ENCODE measurements around the gene SLC35D2. TPM values are rescaled to one million over a fixed set of nuclear protein-coding genes. Genes with fewer than 3 reads are reported as not detected.

Gene SLC35D2
- 10 to 100 TPM; 28.1 to 30.8 (median 30.2) TPM for polyA plus RNA-seq (ENCODE audit: insufficient read depth in 1 of 5, insufficient read length in 5 of 5, low replicate concordance in 1 of 5)
- long read RNA-seq, donor 1, transcript SLC35D2-201 (12 exons, 1,626 nt) = major isoform, 5 of 5 reads
- long read RNA-seq, donor 1, partial matches to known transcripts = 0 of 5 reads
- long read RNA-seq, donor 1, other reads (novel, unspliced or antisense) = 0 of 5 reads
- long read RNA-seq, donor 2, partial matches to known transcripts = 27 of 31 reads
- long read RNA-seq, donor 2, other reads (novel, unspliced or antisense) = 0 of 31 reads
- long read RNA-seq, donor 3, partial matches to known transcripts = 32 of 37 reads
- long read RNA-seq, donor 3, other reads (novel, unspliced or antisense) = 0 of 37 reads
- long read RNA-seq, donor 4, partial matches to known transcripts = 0 of 3 reads
- long read RNA-seq, donor 4, other reads (novel, unspliced or antisense) = 0 of 3 reads
- long read RNA-seq, donor 5, transcript SLC35D2-201 (12 exons, 1,626 nt) = major isoform, 8 of 8 reads
- long read RNA-seq, donor 5, partial matches to known transcripts = 0 of 8 reads
- long read RNA-seq, donor 5, other reads (novel, unspliced or antisense) = 0 of 8 reads
- long read RNA-seq, donor 6, transcript SLC35D2-201 (12 exons, 1,626 nt) = major isoform, 8 of 8 reads
- long read RNA-seq, donor 6, partial matches to known transcripts = 0 of 8 reads
- long read RNA-seq, donor 6, other reads (novel, unspliced or antisense) = 0 of 8 reads
- long read RNA-seq, donor 7, partial matches to known transcripts = 0 of 2 reads
- long read RNA-seq, donor 7, other reads (novel, unspliced or antisense) = 0 of 2 reads
- long read RNA-seq, donor 8, partial matches to known transcripts = 11 of 15 reads
- long read RNA-seq, donor 8, other reads (novel, unspliced or antisense) = 0 of 15 reads

GRCh38 chr9:96383165-96383942, at the start of gene SLC35D2:
TSS of gene SLC35D2 (minus strand) at chr9:96383711. CDS start at chr9:96383634, 77 bp downstream.
- DNase-seq = peak; percentile 42 to 57

GRCh38 chr9:96430377-96430776, 46.9 kb upstream of the SLC35D2 start:
- DNase-seq = no peak

- no peak for DNase-seq
These were observed 46.2 kb upstream of the SLC35D2 start for GRCh38 chr9:96429732-96430131.

GRCh38 chr9:96425500-96426169, 42.1 kb upstream of the SLC35D2 start:
- DNase-seq = no peak

- DNase-seq = no peak
These were observed 40.5 kb upstream of the SLC35D2 start for GRCh38 chr9:96423985-96424336.

- DNase-seq = no peak
These were observed 39.9 kb upstream of the SLC35D2 start for GRCh38 chr9:96423322-96423984.

- no peak for DNase-seq
These were observed 37.1 kb upstream of the SLC35D2 start for GRCh38 chr9:96420468-96421219.

- no peak for DNase-seq
These were observed 36.1 kb upstream of the SLC35D2 start for GRCh38 chr9:96419691-96419969.

GRCh38 chr9:96418920-96419690, 35.6 kb upstream of the SLC35D2 start:
- no peak for DNase-seq

GRCh38 chr9:96418083-96418919, 34.8 kb upstream of the SLC35D2 start, which contains the start of gene ZNF367:
TSS of gene ZNF367 (minus strand) at chr9:96418370. CDS start at chr9:96418032, 338 bp downstream.
- peak; percentile 97 to 98 for DNase-seq

GRCh38 chr9:96417661-96418082, 34.2 kb upstream of the SLC35D2 start:
- no peak for DNase-seq

- DNase-seq = peak; percentile 79 to 82
These were observed 33.6 kb upstream of the SLC35D2 start for GRCh38 chr9:96417051-96417586.

- DNase-seq = no peak
These were observed 30.1 kb upstream of the SLC35D2 start for GRCh38 chr9:96413302-96414221.

- DNase-seq = no peak
These were observed 28.8 kb upstream of the SLC35D2 start for GRCh38 chr9:96412174-96412913.

- no peak for DNase-seq
These were observed 27.8 kb upstream of the SLC35D2 start for GRCh38 chr9:96411129-96411838.
